Epithelial cell of proximal tubule (primary cell): Measurements from ENCODE around the gene ANKRD34A. TPM values are rescaled to one million over a fixed set of nuclear protein-coding genes. Genes with fewer than 3 reads are reported as not detected.

ENCODE experiments used
- DNase-seq: peaks from one replicate; pipeline ENCODE4 v3.0.0-alpha.2; 2011; ENCODE audit warnings: low read depth
- H3K4me3 ChIP-seq: 2 replicates; pipeline ENCODE4 v1.5.1; 2011; ENCODE audit warnings: low read depth, mild to moderate bottlenecking, low read length
- CTCF ChIP-seq: conservative IDR thresholded peaks from 2 replicates; pipeline ENCODE4 v1.5.1; 2012; ENCODE audit warnings: low read depth, mild to moderate bottlenecking, low read length
- total RNA-seq: library from RNA; depleted of rRNA; stranded (reverse); fragments of >200 nt; gene quantifications from 2 replicates; pipeline ENCODE4 v1.2.3, GENCODE V29; 2015

The ANKRD34A gene
- total RNA-seq, 1 donor from 2014 or later = 0.06 TPM

GRCh38 chr1:145983206-145983675 is 18.9 kb upstream of the ANKRD34A start:
- no peak for TF ChIP-seq CTCF
- no peak overlapping the region for H3K4me3 ChIP-seq
- no peak for DNase-seq

- H3K4me3 ChIP-seq = no peak overlapping the region
- TF ChIP-seq CTCF = no peak
- DNase-seq = no peak
Observed at GRCh38 chr1:145982010-145982723, 17.8 kb upstream of the ANKRD34A start.

- DNase-seq = no peak
- no peak overlapping the region for H3K4me3 ChIP-seq
- TF ChIP-seq CTCF = no peak
Observed at GRCh38 chr1:145980457-145980994, 16.2 kb upstream of the ANKRD34A start.

GRCh38 chr1:145979746-145980456 is 15.5 kb upstream of the ANKRD34A start:
- no peak for TF ChIP-seq CTCF
- H3K4me3 ChIP-seq = no peak overlapping the region
- no peak for DNase-seq

GRCh38 chr1:145978854-145979745 is 14.7 kb upstream of the ANKRD34A start:
- peak; percentile 96 for DNase-seq
- peak overlapping the region; percentile 19 for H3K4me3 ChIP-seq
- peak; percentile 39 for TF ChIP-seq CTCF

- no peak for DNase-seq
- H3K4me3 ChIP-seq = no peak overlapping the region
- no peak for TF ChIP-seq CTCF
Observed at GRCh38 chr1:145978471-145978853, 14.1 kb upstream of the ANKRD34A start.
